Measurements from ENCODE around the gene DNAAF9.

Gene DNAAF9

DNA sequence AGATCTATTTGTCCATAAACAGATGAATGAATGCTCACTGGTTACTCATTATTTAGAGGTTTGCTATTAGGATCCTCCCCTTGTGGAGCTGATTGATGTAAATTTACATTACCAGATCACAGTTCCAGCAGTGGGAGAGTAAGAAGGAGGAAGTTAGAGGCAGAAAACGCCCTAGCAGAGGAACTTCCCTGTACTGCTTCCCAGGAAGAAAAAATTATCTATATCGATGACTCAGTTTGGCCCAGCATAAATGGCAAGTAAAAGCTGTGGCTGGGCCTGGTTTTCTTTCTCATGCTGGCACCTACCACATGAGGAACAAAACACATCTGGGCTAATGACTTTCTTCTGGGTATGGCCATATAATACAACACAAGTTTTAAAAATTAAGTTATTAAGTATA, 35.7 kb downstream of the DNAAF9 start:
- Histone ChIP-seq H3K9me3 (ENCODE audit: insufficient read depth, low read length) (no peaks in the 10 kb centered on the region), H3K36me3 (ENCODE audit: low read length) (no peaks in the 10 kb centered on the region), H3K27me3 (ENCODE audit: low read length) (no peaks in the 10 kb centered on the region; the same call in 1 of the 2 replicates), H3F3A (ENCODE audit: insufficient read depth) (no peaks in the 10 kb centered on the region), H3K79me2 (ENCODE audit: insufficient read depth, low read length) (no peaks in the 10 kb centered on the region), H3K4me2 (ENCODE audit: low read depth, low read length, poor library complexity, severe bottlenecking) (no peak overlapping the region), H3K27ac (ENCODE audit: low read depth, low read length) (no peak overlapping the region), H3K9me2 (replicated peaks; ENCODE audit: insufficient read depth, low read length) (no peaks in the 10 kb centered on the region), H4K20me1 (ENCODE audit: low read depth, low read length) (no peaks in the 10 kb centered on the region), H2AFZ (ENCODE audit: low read depth, low read length, severe bottlenecking) (no peak overlapping the region), H3K9ac (ENCODE audit: low read length) (no peak overlapping the region), H3K4me3 (ENCODE audit: insufficient read depth, low read length, poor library complexity, severe bottlenecking) (no peak overlapping the region)
- TF ChIP-seq, protein P1, sequence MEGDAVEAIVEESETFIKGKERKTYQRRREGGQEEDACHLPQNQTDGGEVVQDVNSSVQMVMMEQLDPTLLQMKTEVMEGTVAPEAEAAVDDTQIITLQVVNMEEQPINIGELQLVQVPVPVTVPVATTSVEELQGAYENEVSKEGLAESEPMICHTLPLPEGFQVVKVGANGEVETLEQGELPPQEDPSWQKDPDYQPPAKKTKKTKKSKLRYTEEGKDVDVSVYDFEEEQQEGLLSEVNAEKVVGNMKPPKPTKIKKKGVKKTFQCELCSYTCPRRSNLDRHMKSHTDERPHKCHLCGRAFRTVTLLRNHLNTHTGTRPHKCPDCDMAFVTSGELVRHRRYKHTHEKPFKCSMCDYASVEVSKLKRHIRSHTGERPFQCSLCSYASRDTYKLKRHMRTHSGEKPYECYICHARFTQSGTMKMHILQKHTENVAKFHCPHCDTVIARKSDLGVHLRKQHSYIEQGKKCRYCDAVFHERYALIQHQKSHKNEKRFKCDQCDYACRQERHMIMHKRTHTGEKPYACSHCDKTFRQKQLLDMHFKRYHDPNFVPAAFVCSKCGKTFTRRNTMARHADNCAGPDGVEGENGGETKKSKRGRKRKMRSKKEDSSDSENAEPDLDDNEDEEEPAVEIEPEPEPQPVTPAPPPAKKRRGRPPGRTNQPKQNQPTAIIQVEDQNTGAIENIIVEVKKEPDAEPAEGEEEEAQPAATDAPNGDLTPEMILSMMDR (IDR thresholded peaks at IDR 0.05; ENCODE audit: insufficient read depth, low read length, poor library complexity, severe bottlenecking): no peak

DNA sequence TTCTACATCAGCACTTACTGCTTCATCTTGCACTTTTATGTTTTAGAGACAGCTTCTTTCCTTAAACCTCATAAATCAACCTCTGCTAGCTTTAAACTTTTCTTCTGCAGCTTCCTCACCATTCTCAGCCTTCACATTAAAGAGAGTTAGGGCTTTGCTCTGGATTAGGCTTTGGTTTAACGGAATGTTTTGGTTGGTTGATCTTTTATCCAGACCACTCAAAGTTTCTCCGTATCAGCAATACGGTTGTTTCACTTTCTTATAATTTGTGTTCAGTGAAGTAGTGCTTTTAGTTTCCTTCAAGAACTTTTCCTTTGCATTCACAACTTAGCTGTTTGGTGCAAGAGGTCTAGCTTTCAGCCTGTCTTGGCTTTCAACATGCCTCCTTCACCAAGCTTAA, 40.4 kb downstream of the DNAAF9 start:
- Histone ChIP-seq H4K20me1 (ENCODE audit: low read depth, low read length) (no peaks in the 10 kb centered on the region), H3K9ac (ENCODE audit: low read length) (no peak overlapping the region), H3K4me3 (ENCODE audit: insufficient read depth, low read length, poor library complexity, severe bottlenecking) (no peak overlapping the region), H3K9me3 (ENCODE audit: insufficient read depth, low read length) (no peaks in the 10 kb centered on the region), H3K9me2 (replicated peaks; ENCODE audit: insufficient read depth, low read length) (no peaks in the 10 kb centered on the region), H3K36me3 (ENCODE audit: low read length) (no peaks in the 10 kb centered on the region), H3F3A (ENCODE audit: insufficient read depth) (no peaks in the 10 kb centered on the region), H2AFZ (ENCODE audit: low read depth, low read length, severe bottlenecking) (no peak overlapping the region), H3K79me2 (ENCODE audit: insufficient read depth, low read length) (no peaks in the 10 kb centered on the region), H3K4me2 (ENCODE audit: low read depth, low read length, poor library complexity, severe bottlenecking) (no peak overlapping the region), H3K27me3 (ENCODE audit: low read length) (no peaks in the 10 kb centered on the region), H3K27ac (ENCODE audit: low read depth, low read length) (no peak overlapping the region)
- TF ChIP-seq, protein P1 (IDR thresholded peaks at IDR 0.05; ENCODE audit: insufficient read depth, low read length, poor library complexity, severe bottlenecking): no peak
- no peak for TF ChIP-seq EZH2phosphoT487 (conservative IDR thresholded peaks at IDR 0.05; ENCODE audit: low read length)

DNA sequence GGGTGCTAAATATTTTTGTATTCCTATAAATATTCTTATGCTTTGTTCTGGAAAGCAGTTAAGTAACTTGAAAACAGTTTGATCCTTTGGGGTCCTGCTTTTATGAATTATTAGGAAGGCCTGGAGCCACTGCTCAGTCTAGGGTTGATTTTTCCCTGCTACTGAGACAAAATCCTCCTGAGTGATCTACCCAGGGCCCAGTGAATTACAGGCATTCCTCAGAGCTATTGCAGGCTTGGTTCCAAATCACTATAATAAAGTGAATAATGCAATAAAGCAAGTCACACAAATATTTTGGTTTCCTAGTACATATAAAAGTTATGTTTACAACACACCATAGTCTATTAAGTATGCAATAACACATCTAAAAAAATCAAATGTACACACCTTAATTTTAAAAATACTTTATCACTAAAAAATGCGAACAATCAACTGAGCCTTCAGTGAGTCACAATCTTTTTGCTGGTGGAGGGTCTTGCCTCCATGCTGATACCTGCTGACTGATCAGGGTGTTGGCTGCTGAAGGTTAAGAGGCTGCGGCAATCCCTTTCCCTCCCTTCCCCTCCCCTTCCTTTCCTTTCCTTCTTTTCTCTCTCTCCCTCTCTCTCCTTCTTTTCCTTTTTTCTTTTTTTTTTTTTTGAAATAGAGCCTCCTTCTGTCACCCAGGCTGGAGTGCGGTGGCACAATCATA, 43.0 kb downstream of the DNAAF9 start:
- H3K9ac ChIP-seq (ENCODE audit: low read length): no peak overlapping the region
- TF ChIP-seq, protein P1 (IDR thresholded peaks at IDR 0.05; ENCODE audit: insufficient read depth, low read length, poor library complexity, severe bottlenecking): no peak
- no peak for TF ChIP-seq EZH2phosphoT487 (conservative IDR thresholded peaks at IDR 0.05; ENCODE audit: low read length)
- no peak overlapping the region for H3K4me2 ChIP-seq (ENCODE audit: low read depth, low read length, poor library complexity, severe bottlenecking)
- H2AFZ ChIP-seq (ENCODE audit: low read depth, low read length, severe bottlenecking): no peak overlapping the region
- H3K9me3 ChIP-seq (ENCODE audit: insufficient read depth, low read length): no peaks in the 10 kb centered on the region
- no peak overlapping the region for H3K4me3 ChIP-seq (ENCODE audit: insufficient read depth, low read length, poor library complexity, severe bottlenecking)
- no peaks in the 10 kb centered on the region for H3K27me3 ChIP-seq (ENCODE audit: low read length)
- H3K36me3 ChIP-seq (ENCODE audit: low read length): no peaks in the 10 kb centered on the region
- no peaks in the 10 kb centered on the region for H3K9me2 ChIP-seq (replicated peaks; ENCODE audit: insufficient read depth, low read length)
- H3F3A ChIP-seq (ENCODE audit: insufficient read depth): no peaks in the 10 kb centered on the region
- H3K27ac ChIP-seq (ENCODE audit: low read depth, low read length): no peak overlapping the region
- no peaks in the 10 kb centered on the region for H3K79me2 ChIP-seq (ENCODE audit: insufficient read depth, low read length)
- H4K20me1 ChIP-seq (ENCODE audit: low read depth, low read length): no peaks in the 10 kb centered on the region
